BE2C (cell line): ENCODE measurements around the gene KLHL26.

Experiments used
- DNase-seq: peaks from one replicate; pipeline ENCODE4 v3.0.0-alpha.2; 2020
- H3K27me3 ChIP-seq: fragments of 250-450 bp; sonication (Bioruptor Pico); 2 replicates; pipeline ENCODE4 v1.5.1; 2020; ENCODE audit warnings: mild to moderate bottlenecking
- H3K36me3 ChIP-seq: fragments of 250-450 bp; sonication (Bioruptor Pico); 2 replicates; pipeline ENCODE4 v1.5.1; 2020; ENCODE audit warnings: mild to moderate bottlenecking
- H3K4me1 ChIP-seq: fragments of 250-450 bp; sonication (Bioruptor Pico); 2 replicates; pipeline ENCODE4 v1.5.1; 2020
- H3K4me3 ChIP-seq: 2 replicates; pipeline ENCODE4 v1.5.1; 2011; ENCODE audit warnings: low read depth, low read length
- H3K9me3 ChIP-seq: fragments of 250-450 bp; sonication (Bioruptor Pico); 2 replicates; pipeline ENCODE4 v1.5.1; 2020
- TF ChIP-seq, protein P1 (sequence below): IDR thresholded peaks from 2 replicates; pipeline ENCODE4 v1.5.1; 2012; ENCODE audit warnings: mild to moderate bottlenecking, low read depth, low read length

KLHL26 gene

DNA sequence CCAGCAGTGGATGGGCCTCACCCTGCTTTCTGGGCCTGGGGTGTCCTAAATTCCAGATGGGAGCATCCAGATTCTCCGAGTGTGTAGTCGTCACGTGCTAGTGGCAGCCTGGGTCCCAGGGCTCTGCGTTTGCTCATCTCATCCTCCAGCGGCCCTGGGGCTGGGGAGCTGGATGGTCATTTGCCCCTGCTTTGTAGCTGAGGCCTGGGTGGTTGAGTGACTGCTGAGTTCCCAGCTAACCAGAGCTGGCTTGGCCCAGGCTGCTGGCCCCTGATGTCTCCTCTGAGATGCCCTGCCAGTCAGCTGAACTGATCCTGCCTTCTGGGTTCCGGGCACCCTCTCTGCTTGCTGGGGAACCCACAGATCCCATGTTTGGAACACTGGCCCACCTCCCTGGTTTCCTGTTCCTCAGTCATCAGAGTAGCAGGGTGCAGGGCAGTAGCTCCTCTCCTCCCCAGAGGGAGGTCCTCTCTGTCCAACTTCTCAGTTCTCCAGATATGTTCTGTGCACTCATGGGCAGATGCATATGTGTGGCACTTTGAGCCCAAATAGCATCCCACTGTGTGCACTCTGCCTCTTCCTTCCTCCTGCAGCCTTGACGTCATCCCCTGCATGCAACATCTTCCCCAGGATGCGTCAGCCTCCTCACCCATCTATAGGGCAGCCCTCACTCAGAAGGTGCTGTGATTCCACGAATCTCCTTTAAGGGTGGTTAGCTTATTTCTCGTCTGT lies 24.3 kb downstream of the KLHL26 start:
- TF ChIP-seq, protein P1, sequence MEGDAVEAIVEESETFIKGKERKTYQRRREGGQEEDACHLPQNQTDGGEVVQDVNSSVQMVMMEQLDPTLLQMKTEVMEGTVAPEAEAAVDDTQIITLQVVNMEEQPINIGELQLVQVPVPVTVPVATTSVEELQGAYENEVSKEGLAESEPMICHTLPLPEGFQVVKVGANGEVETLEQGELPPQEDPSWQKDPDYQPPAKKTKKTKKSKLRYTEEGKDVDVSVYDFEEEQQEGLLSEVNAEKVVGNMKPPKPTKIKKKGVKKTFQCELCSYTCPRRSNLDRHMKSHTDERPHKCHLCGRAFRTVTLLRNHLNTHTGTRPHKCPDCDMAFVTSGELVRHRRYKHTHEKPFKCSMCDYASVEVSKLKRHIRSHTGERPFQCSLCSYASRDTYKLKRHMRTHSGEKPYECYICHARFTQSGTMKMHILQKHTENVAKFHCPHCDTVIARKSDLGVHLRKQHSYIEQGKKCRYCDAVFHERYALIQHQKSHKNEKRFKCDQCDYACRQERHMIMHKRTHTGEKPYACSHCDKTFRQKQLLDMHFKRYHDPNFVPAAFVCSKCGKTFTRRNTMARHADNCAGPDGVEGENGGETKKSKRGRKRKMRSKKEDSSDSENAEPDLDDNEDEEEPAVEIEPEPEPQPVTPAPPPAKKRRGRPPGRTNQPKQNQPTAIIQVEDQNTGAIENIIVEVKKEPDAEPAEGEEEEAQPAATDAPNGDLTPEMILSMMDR: no peak
- Histone ChIP-seq H3K4me1 (peaks cover 26% of the 10 kb centered on the region), H3K9me3 (no peaks in the 10 kb centered on the region), H3K27me3 (no peaks in the 10 kb centered on the region), H3K4me3 (no peak overlapping the region), H3K36me3 (no peaks in the 10 kb centered on the region)
- no peak for DNase-seq

GRCh38 chr19:18662972-18663732 lies 26.3 kb downstream of the KLHL26 start:
- no peak for DNase-seq
- TF ChIP-seq, protein P1: no peak
- H3K27me3 ChIP-seq: no peaks in the 10 kb centered on the region
- no peak overlapping the region for H3K4me3 ChIP-seq
- H3K36me3 ChIP-seq: peaks cover 6% of the 10 kb centered on the region
- no peaks in the 10 kb centered on the region for H3K9me3 ChIP-seq
- peaks cover 12% of the 10 kb centered on the region for H3K4me1 ChIP-seq

DNA sequence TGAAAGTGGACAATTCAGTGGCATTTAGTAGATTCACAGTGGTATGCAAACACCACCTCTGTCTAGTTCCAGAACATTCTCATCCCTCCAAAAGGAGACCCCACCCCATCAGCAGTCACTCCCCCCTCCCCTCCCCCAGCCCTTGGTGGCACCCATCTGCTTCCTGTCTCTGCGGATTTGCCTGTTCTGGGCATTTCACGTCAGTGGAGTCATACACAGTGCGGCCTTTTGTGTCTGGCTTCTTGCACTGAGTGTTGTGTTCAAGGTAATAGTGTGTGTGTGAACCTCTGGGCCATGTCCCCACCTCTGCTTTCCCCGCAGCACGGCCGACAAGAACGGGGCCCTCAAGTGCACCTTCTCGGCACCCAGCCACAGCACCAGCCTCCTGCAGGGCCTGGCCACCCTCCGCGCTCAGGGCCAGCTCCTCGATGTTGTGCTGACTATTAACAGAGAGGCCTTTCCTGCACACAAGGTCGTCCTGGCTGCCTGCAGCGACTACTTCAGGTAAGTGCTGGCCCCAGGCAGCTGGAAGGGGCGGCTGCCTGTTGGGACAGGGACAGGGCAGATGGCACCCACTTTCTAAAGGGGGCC lies 27.2 kb downstream of the KLHL26 start:
- Histone ChIP-seq H3K9me3 (no peaks in the 10 kb centered on the region), H3K4me3 (no peak overlapping the region), H3K4me1 (peaks cover 8% of the 10 kb centered on the region), H3K27me3 (no peaks in the 10 kb centered on the region), H3K36me3 (peaks cover 15% of the 10 kb centered on the region)
- TF ChIP-seq, protein P1: no peak
- DNase-seq: no peak

- TF ChIP-seq, protein P1: no peak
- no peak for DNase-seq
- peaks cover 13% of the 10 kb centered on the region for H3K4me1 ChIP-seq
- H3K27me3 ChIP-seq: no peaks in the 10 kb centered on the region
- H3K36me3 ChIP-seq: peaks cover 18% of the 10 kb centered on the region
- H3K4me3 ChIP-seq: no peak overlapping the region
- H3K9me3 ChIP-seq: no peaks in the 10 kb centered on the region
These were observed 29.0 kb downstream of the KLHL26 start for GRCh38 chr19:18665771-18666202.

GRCh38 chr19:18666317-18666716 lies 29.5 kb downstream of the KLHL26 start:
- peaks cover 16% of the 10 kb centered on the region for H3K4me1 ChIP-seq
- peaks cover 18% of the 10 kb centered on the region for H3K36me3 ChIP-seq
- no peak overlapping the region for H3K4me3 ChIP-seq
- no peaks in the 10 kb centered on the region for H3K9me3 ChIP-seq
- TF ChIP-seq, protein P1: no peak
- no peaks in the 10 kb centered on the region for H3K27me3 ChIP-seq
- no peak for DNase-seq
